Transverse colon (tissue), 4 donors: ENCODE measurements around the gene OBI1. TPM values are rescaled to one million over a fixed set of nuclear protein-coding genes. Genes with fewer than 3 reads are reported as not detected.

Source experiments
- DNase-seq: peaks from one replicate; pipeline ENCODE4 v3.0.0-alpha.2; 2019
- H3K27ac ChIP-seq, 4 donors: fragments of 200-600 bp; sonication (generic); 2 replicates each; pipeline ENCODE4 v1.5.1; 2016 to 2018; ENCODE audit warnings: inconsistent platforms in 4 of 4
- H3K27me3 ChIP-seq: fragments of 200-600 bp; sonication (generic); 2 replicates; pipeline ENCODE4 v1.5.1; 2017; ENCODE audit warnings: inconsistent platforms
- H3K36me3 ChIP-seq, 4 donors: fragments of 200-600 bp; sonication (generic); 2 replicates each; pipeline ENCODE4 v1.5.1; 2017 to 2019; ENCODE audit warnings: inconsistent platforms in 4 of 4
- H3K4me1 ChIP-seq, 4 donors: fragments of 200-600 bp; sonication (generic); 2 replicates each; pipeline ENCODE4 v1.5.1; 2017 to 2020; ENCODE audit warnings: inconsistent platforms in 4 of 4
- H3K4me3 ChIP-seq, 4 donors: fragments of 200-600 bp; sonication (generic); 1 replicate in 1 of 4; 2 replicates in 3 of 4; pipeline versions ENCODE4 v1.5.1 to v1.6.1; 2017 to 2019; ENCODE audit warnings: inconsistent platforms in 4 of 4
- H3K9me3 ChIP-seq, 2 donors: fragments of 200-600 bp; sonication (generic); 2 replicates each; pipeline ENCODE4 v1.5.1; 2017 to 2019; ENCODE audit warnings: inconsistent platforms in 2 of 2
- CTCF ChIP-seq, 5 experiments: fragments of 200-600 bp in 3 of 5; fragments of 450-650 bp in 2 of 5; sonication (generic) in 3 of 5; IDR thresholded peaks; 1 replicate in 2 of 5; 2 replicates in 3 of 5; pipeline ENCODE4 v1.5.1; 2016 to 2017; ENCODE audit warnings: antibody characterized with exemption in 5 of 5, inconsistent platforms in 3 of 5, mild to moderate bottlenecking in 2 of 5, moderate library complexity in 1 of 5
- EP300 ChIP-seq: sonication (generic); formaldehyde crosslinking; IDR thresholded peaks from one replicate; pipeline ENCODE4 v1.6.1; 2017; ENCODE audit warnings: antibody characterized with exemption, low read depth
- POLR2A ChIP-seq: fragments of 450-650 bp; IDR thresholded peaks from one replicate; pipeline ENCODE4 v1.6.1; 2016; ENCODE audit warnings: antibody characterized with exemption, mild to moderate bottlenecking, moderate library complexity
- POLR2AphosphoS5 ChIP-seq, 3 donors: sonication (generic); formaldehyde crosslinking; IDR thresholded peaks; one replicate each; pipeline ENCODE4 v1.6.1; 2016; ENCODE audit warnings: antibody characterized with exemption in 3 of 3
- WGBS, 2 donors: methylation state at CpG; one replicate each; pipeline ENCODE4 v1.1.5; 2018; ENCODE audit warnings: low coverage in 1 of 2; 5-methylcytosine and 5-hydroxymethylcytosine counted together
- in situ Hi-C, 4 donors: fragments of 200-750 bp; cut with MboI; loops; one replicate each; pipeline versions ENCODE4 v1.15.0 to v1.15.1; 2017; ENCODE audit warnings: low sequenced_read_pairs in 3 of 4, low pct_ligation_motif_present in 1 of 4, low pct_unique_long_range_greater_than_20kb in 1 of 4
- intact Hi-C: fragments of 100-400 bp; cut with DNase I; formaldehyde crosslinking; loops from one replicate; pipeline ENCODE4 v1.15.1; 2023; ENCODE audit warnings: low total_unique reads
- total RNA-seq, 4 donors: library from RNA; depleted of rRNA; stranded (reverse); fragments of >200 nt; gene quantifications; one replicate each; pipeline ENCODE4 v1.1.0, GENCODE V29; 2016

OBI1 gene
- total RNA-seq, 4 donors from 2014 or later = 2.0 to 7.9 (median 4.2) TPM

- Histone ChIP-seq H3K4me3 (peak overlapping the region; percentile 30 to 55 (median 36)), H3K36me3 (no peaks in the 10 kb centered on the region), H3K27ac (no peak overlapping the region), H3K4me1 (peaks cover 18 to 28% (median 22%) of the 10 kb centered on the region in 4 donors), H3K27me3 (peaks cover 89% of the 10 kb centered on the region), H3K9me3 (no peaks in the 10 kb centered on the region)
- TF ChIP-seq POLR2A (no peak), POLR2AphosphoS5 (IDR thresholded peaks at IDR 0.05) (peak in 1 of 3 donors; percentile 11), CTCF (IDR thresholded peaks at IDR 0.05) (no peak), EP300 (no peak)
- WGBS, 2 donors = 2 to 4% methylated on average over 9 to 46 of the region's 54 CpGs
- in situ Hi-C loops (no loop called here), intact Hi-C loops (no loop called here)
- DNase-seq = no peak
Measured at GRCh38 chr13:78608688-78609463, 50.1 kb downstream of the OBI1 start.

- 14 to 16% methylated on average over 4 to 15 of the region's 15 CpGs for WGBS, 2 donors
- Histone ChIP-seq H3K4me3 (peak overlapping the region in 2 of 4 donors; percentile 39 to 55), H3K27ac (no peak overlapping the region), H3K27me3 (peaks cover 95% of the 10 kb centered on the region), H3K36me3 (no peaks in the 10 kb centered on the region), H3K4me1 (peaks cover 18 to 33% (median 27%) of the 10 kb centered on the region in 4 donors), H3K9me3 (no peaks in the 10 kb centered on the region)
- in situ Hi-C loops (no loop called here), intact Hi-C loops (no loop called here)
- no peak for TF ChIP-seq EP300
- no peak for TF ChIP-seq CTCF (IDR thresholded peaks at IDR 0.05)
- no peak for TF ChIP-seq POLR2AphosphoS5 (IDR thresholded peaks at IDR 0.05)
- no peak for TF ChIP-seq POLR2A
- no peak for DNase-seq
Measured at GRCh38 chr13:78608252-78608687, 50.7 kb downstream of the OBI1 start.

GRCh38 chr13:78607409-78608251, 51.3 kb downstream of the OBI1 start:
- intact Hi-C loops = no loop called here
- Histone ChIP-seq H3K36me3 (no peaks in the 10 kb centered on the region), H3K9me3 (no peaks in the 10 kb centered on the region), H3K27ac (no peak overlapping the region), H3K4me1 (peaks cover 24 to 39% (median 33%) of the 10 kb centered on the region in 4 donors), H3K27me3 (peaks cover 100% of the 10 kb centered on the region), H3K4me3 (peak overlapping the region in 1 of 4 donors; percentile 3)
- WGBS, 2 donors = 6 to 25% methylated on average over 3 to 35 of the region's 42 CpGs
- no peak for DNase-seq
- TF ChIP-seq POLR2AphosphoS5 (IDR thresholded peaks at IDR 0.05) (no peak), CTCF (IDR thresholded peaks at IDR 0.05) (no peak), POLR2A (no peak), EP300 (no peak)
- in situ Hi-C loops = no loop called here
